Inflammatory macrophage (primary cell): ENCODE measurements around the gene PARD3.
"Not testable (repeated sequence)": the region's sequence is repeated elsewhere in the genome, so short reads cannot be mapped to it uniquely, and the experiment has no call there.

ENCODE experiments used
- DNase-seq, 2 donors: peaks; one replicate each; pipeline ENCODE4 v3.0.0-alpha.2; 2020 to 2022
- total RNA-seq, 18 experiments: gene quantifications; one replicate each; lab custom pipeline; 2026; ENCODE audit warnings: mixed read lengths in 6 of 18, inconsistent platforms in 2 of 18; lab: John Stamatoyannopoulos, UW

The PARD3 gene
- total RNA-seq = 0.05 to 0.65 (median 0.15) reads per million in 18 experiments

GRCh38 chr10:34815185-34816084 is at the start of gene PARD3:
TSS of gene PARD3 (minus strand) at chr10:34815296. CDS start at chr10:34814995, 301 bp downstream.
- DNase-seq = no peak

- no peak for DNase-seq
These were observed 49.3 kb upstream of the PARD3 start for GRCh38 chr10:34864149-34865067.

- DNase-seq = no peak
These were observed 47.8 kb upstream of the PARD3 start for GRCh38 chr10:34862892-34863291.

- DNase-seq = no peak
These were observed 46.4 kb upstream of the PARD3 start for GRCh38 chr10:34861293-34862021.

GRCh38 chr10:34859170-34859569 is 44.1 kb upstream of the PARD3 start:
- no peak for DNase-seq

GRCh38 chr10:34858003-34858402 is 42.9 kb upstream of the PARD3 start:
- DNase-seq = no peak

GRCh38 chr10:34854147-34854601 is 39.1 kb upstream of the PARD3 start:
- DNase-seq = no peak

- DNase-seq = peak in 1 of 2 donors; percentile 14
These were observed 38.3 kb upstream of the PARD3 start for GRCh38 chr10:34853357-34853756.

- no peak for DNase-seq
These were observed 35.5 kb upstream of the PARD3 start for GRCh38 chr10:34850558-34850957.

GRCh38 chr10:34850036-34850435 is 34.9 kb upstream of the PARD3 start:
- DNase-seq = no peak

- no peak for DNase-seq
These were observed 30.0 kb upstream of the PARD3 start for GRCh38 chr10:34845070-34845469.

GRCh38 chr10:34844448-34844847 is 29.4 kb upstream of the PARD3 start:
- DNase-seq = no peak

GRCh38 chr10:34843470-34843869 is 28.4 kb upstream of the PARD3 start:
- DNase-seq = not testable (repeated sequence)

- DNase-seq = no peak
These were observed 23.3 kb upstream of the PARD3 start for GRCh38 chr10:34838366-34838900.

- no peak for DNase-seq
These were observed 20.9 kb upstream of the PARD3 start for GRCh38 chr10:34835908-34836508.

- no peak for DNase-seq
These were observed 19.2 kb upstream of the PARD3 start for GRCh38 chr10:34834274-34834673.

GRCh38 chr10:34830217-34830822 is 15.2 kb upstream of the PARD3 start:
- DNase-seq = no peak

GRCh38 chr10:34826857-34827766 is 12.0 kb upstream of the PARD3 start:
- no peak for DNase-seq

- no peak for DNase-seq
These were observed 11.1 kb upstream of the PARD3 start for GRCh38 chr10:34826221-34826620.

- no peak for DNase-seq
These were observed 10.3 kb upstream of the PARD3 start for GRCh38 chr10:34825414-34825813.
